Right renal cortex interstitium (tissue), 3 donors: ENCODE measurements around the gene SLC25A42. TPM values are rescaled to one million over a fixed set of nuclear protein-coding genes. Genes with fewer than 3 reads are reported as not detected.
A peak's percentile ranks its signal among the peaks of the same experiment; 100 is the strongest.
"Not testable (repeated sequence)": the region's sequence is repeated elsewhere in the genome, so short reads cannot be mapped to it uniquely, and the experiment has no call there.

ENCODE experiments used
- DNase-seq, 3 donors: peaks; one replicate each; pipeline ENCODE4 v3.0.0-alpha.2; 2013; ENCODE audit warnings: low read depth in 3 of 3, low spot score in 2 of 3
- polyA plus RNA-seq, 3 donors: library from polyadenylated mRNA; unstranded; fragments of 120-200 nt; gene quantifications; one replicate each; pipeline ENCODE4 v1.2.1, GENCODE V29; 2013; ENCODE audit not compliant: insufficient read length in 3 of 3

Gene SLC25A42
- polyA plus RNA-seq, 3 donors: 13.0 to 19.2 (median 16.2) TPM

GRCh38 chr19:19101540-19101939 is 37.7 kb downstream of the SLC25A42 start:
- DNase-seq: no peak

- not testable (repeated sequence) for DNase-seq
These were observed 38.8 kb downstream of the SLC25A42 start for GRCh38 chr19:19102566-19102965.

GRCh38 chr19:19103167-19103566 is 39.4 kb downstream of the SLC25A42 start:
- no peak for DNase-seq

- peak in 2 of 3 donors; percentile 54 for DNase-seq
These were observed 41.7 kb downstream of the SLC25A42 start for GRCh38 chr19:19105365-19106055.

GRCh38 chr19:19106056-19106551 is 42.3 kb downstream of the SLC25A42 start:
- no peak for DNase-seq

- not testable (repeated sequence) for DNase-seq
These were observed 43.1 kb downstream of the SLC25A42 start for GRCh38 chr19:19106938-19107337.

GRCh38 chr19:19107654-19108053 is 43.9 kb downstream of the SLC25A42 start:
- DNase-seq: no peak

- no peak for DNase-seq
These were observed 45.8 kb downstream of the SLC25A42 start for GRCh38 chr19:19109601-19110000.

- no peak for DNase-seq
These were observed 46.8 kb downstream of the SLC25A42 start for GRCh38 chr19:19110410-19111135.

- no peak for DNase-seq
These were observed 47.5 kb downstream of the SLC25A42 start for GRCh38 chr19:19111136-19111835.

- no peak for DNase-seq
These were observed 48.3 kb downstream of the SLC25A42 start for GRCh38 chr19:19111967-19112580.

GRCh38 chr19:19113040-19113626 is 49.3 kb downstream of the SLC25A42 start:
- no peak for DNase-seq

- no peak for DNase-seq
These were observed 52.2 kb downstream of the SLC25A42 start for GRCh38 chr19:19115954-19116353.

- no peak for DNase-seq
These were observed 55.8 kb downstream of the SLC25A42 start for GRCh38 chr19:19119325-19120237.

- peak in 1 of 3 donors; percentile 70 for DNase-seq
These were observed 56.8 kb downstream of the SLC25A42 start for GRCh38 chr19:19120308-19121231.

GRCh38 chr19:19121371-19121770 is 57.6 kb downstream of the SLC25A42 start:
- DNase-seq: no peak

GRCh38 chr19:19122902-19123301 is 59.1 kb downstream of the SLC25A42 start:
- no peak for DNase-seq

GRCh38 chr19:19123386-19123785 is 59.6 kb downstream of the SLC25A42 start:
- DNase-seq: no peak
